Liver (tissue), 9 donors: ENCODE data around the gene CADM3. TPM values are rescaled to one million over a fixed set of nuclear protein-coding genes. Genes with fewer than 3 reads are reported as not detected.

Experiments used
- DNase-seq: peaks from one replicate; pipeline ENCODE4 v3.0.0-alpha.2; 2017; ENCODE audit warnings: low spot score
- H3K27ac ChIP-seq, 2 donors: one replicate each; pipeline ENCODE4 v1.7.0; 2013; ENCODE audit warnings: inconsistent platforms in 2 of 2, low read length in 2 of 2, control low read depth in 1 of 2, low read depth in 1 of 2, mild to moderate bottlenecking in 1 of 2
- H3K27me3 ChIP-seq, 4 donors: one replicate each; pipeline versions ENCODE4 v1.6.1 to v1.7.0; 2013; ENCODE audit warnings: low read length in 3 of 4, inconsistent platforms in 1 of 4, mild to moderate bottlenecking in 1 of 4, moderate library complexity in 1 of 4; ENCODE audit not compliant: control insufficient read depth in 4 of 4, insufficient read depth in 4 of 4
- H3K36me3 ChIP-seq, 4 donors: one replicate each; pipeline versions ENCODE4 v1.6.1 to v1.7.0; 2013; ENCODE audit warnings: low read length in 3 of 4, mild to moderate bottlenecking in 3 of 4, low read depth in 1 of 4, moderate library complexity in 1 of 4; ENCODE audit not compliant: control insufficient read depth in 4 of 4, insufficient read depth in 3 of 4
- H3K4me1 ChIP-seq, 4 donors: one replicate each; pipeline versions ENCODE4 v1.6.1 to v1.7.0; 2013; ENCODE audit warnings: low read length in 3 of 4, mild to moderate bottlenecking in 3 of 4, moderate library complexity in 1 of 4; ENCODE audit not compliant: control insufficient read depth in 4 of 4, insufficient read depth in 4 of 4
- H3K4me3 ChIP-seq, 3 donors: one replicate each; pipeline versions ENCODE4 v1.6.1 to v1.7.0; 2013; ENCODE audit warnings: low read length in 3 of 3, control low read depth in 1 of 3, low read depth in 1 of 3, mild to moderate bottlenecking in 1 of 3
- H3K9ac ChIP-seq, 2 donors: one replicate each; pipeline ENCODE4 v1.7.0; 2013; ENCODE audit warnings: low read length in 2 of 2, mild to moderate bottlenecking in 2 of 2, moderate library complexity in 2 of 2, control low read depth in 1 of 2, low read depth in 1 of 2
- H3K9me3 ChIP-seq, 4 donors: one replicate each; pipeline versions ENCODE4 v1.6.1 to v1.7.0; 2013; ENCODE audit warnings: low read length in 3 of 4; ENCODE audit not compliant: control insufficient read depth in 4 of 4
- EGR1 ChIP-seq, 2 donors: IDR thresholded peaks; 2 replicates each; pipeline ENCODE4 v1.6.1; 2016 to 2018; ENCODE audit warnings: antibody characterized with exemption in 2 of 2, low read depth in 2 of 2
- FOXA1 ChIP-seq: IDR thresholded peaks from 2 replicates; pipeline ENCODE4 v1.6.1; 2016; ENCODE audit warnings: antibody characterized with exemption
- FOXA2 ChIP-seq: IDR thresholded peaks from 2 replicates; pipeline ENCODE4 v1.6.1; 2016; ENCODE audit warnings: antibody characterized with exemption
- GABPA ChIP-seq, 2 donors: IDR thresholded peaks in 1 of 2; conservative IDR thresholded peaks in 1 of 2; 2 replicates each; pipeline ENCODE4 v1.6.1; 2016; ENCODE audit warnings: antibody characterized with exemption in 2 of 2, mild to moderate bottlenecking in 1 of 2, moderate library complexity in 1 of 2
- HNF4A ChIP-seq, 2 donors: conservative IDR thresholded peaks; 2 replicates each; pipeline ENCODE4 v1.6.1; 2016; ENCODE audit warnings: antibody characterized with exemption in 2 of 2, mild to moderate bottlenecking in 2 of 2
- HNF4G ChIP-seq: IDR thresholded peaks from 2 replicates; pipeline ENCODE4 v1.6.1; 2016; ENCODE audit warnings: antibody characterized with exemption
- JUND ChIP-seq, 2 donors: IDR thresholded peaks; 2 replicates each; pipeline ENCODE4 v1.6.1; 2016; ENCODE audit warnings: antibody characterized with exemption in 2 of 2
- NR2F2 ChIP-seq: IDR thresholded peaks from 2 replicates; pipeline ENCODE4 v1.6.1; 2016; ENCODE audit warnings: antibody characterized with exemption
- RAD21 ChIP-seq, 2 donors: IDR thresholded peaks; 2 replicates each; pipeline ENCODE4 v1.6.1; 2016; ENCODE audit warnings: antibody characterized with exemption in 2 of 2, mild to moderate bottlenecking in 2 of 2
- RXRA ChIP-seq, 2 donors: IDR thresholded peaks; 2 replicates each; pipeline ENCODE4 v1.6.1; 2017 to 2018; ENCODE audit warnings: antibody characterized with exemption in 2 of 2, mild to moderate bottlenecking in 1 of 2
- SP1 ChIP-seq: IDR thresholded peaks from 2 replicates; pipeline ENCODE4 v1.6.1; 2018; ENCODE audit warnings: antibody characterized with exemption, mild to moderate bottlenecking
- TAF1 ChIP-seq: conservative IDR thresholded peaks from 2 replicates; pipeline ENCODE4 v1.6.1; 2016; ENCODE audit warnings: antibody characterized with exemption, mild to moderate bottlenecking
- YY1 ChIP-seq: IDR thresholded peaks from 2 replicates; pipeline ENCODE4 v1.6.1; 2016; ENCODE audit warnings: antibody characterized with exemption, mild to moderate bottlenecking
- WGBS: extraction: QIAGEN DNeasy Blood & Tissue Kit; methylation state at CpG from one replicate; pipeline ENCODE4 v1.1.7; 2013; 5-methylcytosine and 5-hydroxymethylcytosine counted together
- polyA plus RNA-seq, 2 donors: library from polyadenylated mRNA; stranded (reverse) in 1 of 2; unstranded in 1 of 2; fragments of 200-250 nt in 1 of 2; fragments of >200 nt in 1 of 2; fragmentation: Nextera tagmentation in 1 of 2; extraction: Ambion mirVana in 1 of 2; gene quantifications; one replicate each; pipeline versions ENCODE4 v1.2.1 to v1.2.3, GENCODE V29; 2013 to 2015
- total RNA-seq, 2 donors: library from RNA; depleted of rRNA; stranded (reverse); fragments of >200 nt; gene quantifications; one replicate each; pipeline ENCODE4 v1.2.3, GENCODE V29; 2014
- TF ChIP-seq, protein P1 (sequence below): IDR thresholded peaks from 2 replicates; pipeline ENCODE4 v1.6.1; 2016; ENCODE audit warnings: antibody characterized with exemption
- TF ChIP-seq, protein P2 (sequence below): fragments of 150-350 bp; IDR thresholded peaks from 2 replicates; pipeline ENCODE4 v1.5.1; 2017; ENCODE audit warnings: improper control_type of control experiment, low read depth, low read length; ENCODE audit not compliant: missing input control
- TF ChIP-seq, protein P3 (sequence below): IDR thresholded peaks from 2 replicates; pipeline ENCODE4 v1.6.1; 2016; ENCODE audit warnings: antibody characterized with exemption
- TF ChIP-seq, protein P4 (sequence below): IDR thresholded peaks from 2 replicates; pipeline ENCODE4 v1.6.1; 2016; ENCODE audit warnings: antibody characterized with exemption
- TF ChIP-seq, protein P5 (sequence below): IDR thresholded peaks from 2 replicates; pipeline ENCODE4 v1.6.1; 2016; ENCODE audit warnings: antibody characterized with exemption, mild to moderate bottlenecking
- donor health status: healthy.
- donor health status: healthy.
- donor health status: healthy.
- donor health status: healthy.
- donor health status: healthy.

The CADM3 gene
- total and polyA plus RNA-seq, 4 donors, result 0.14 to 0.25 (median 0.16) TPM

DNA sequence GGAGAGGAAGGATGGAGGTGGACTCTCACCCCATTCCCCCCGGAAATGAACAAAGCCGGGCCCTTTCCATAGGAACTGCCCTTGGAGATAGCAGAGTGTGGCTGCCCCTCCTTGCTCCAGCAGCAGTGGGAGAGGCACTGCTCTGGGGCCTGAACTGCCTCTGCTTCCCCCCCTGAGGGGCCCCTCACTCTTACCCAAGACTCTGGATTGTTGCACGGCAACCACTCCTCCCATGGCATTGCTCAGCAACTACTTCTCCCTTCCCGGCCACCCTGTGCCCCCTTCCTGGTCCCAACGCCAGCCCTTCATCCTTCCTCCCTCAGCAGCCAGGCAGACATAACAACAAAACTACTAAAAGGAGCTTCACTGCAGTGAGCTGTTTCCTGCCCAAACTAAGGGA, 30.2 kb downstream of the CADM3 start:
- H3K27ac ChIP-seq, result no peak overlapping the region
- H3K36me3 ChIP-seq, result no peaks in the 10 kb centered on the region
- H3K4me1 ChIP-seq, result no peaks in the 10 kb centered on the region
- 49% methylated on average over 5 of the region's 5 CpGs for WGBS
- H3K27me3 ChIP-seq, result no peaks in the 10 kb centered on the region
- H3K9me3 ChIP-seq, result no peaks in the 10 kb centered on the region
- no peak for TF ChIP-seq EGR1 (IDR thresholded peaks at IDR 0.05; ENCODE audit: low read depth in 2 of 2)
- no peak for TF ChIP-seq SP1
- no peak for TF ChIP-seq FOXA1
- no peak for TF ChIP-seq RAD21 (IDR thresholded peaks at IDR 0.05)
- no peak for TF ChIP-seq NR2F2
- no peak for TF ChIP-seq FOXA2
- TF ChIP-seq HNF4G, result no peak
- TF ChIP-seq, protein P1, sequence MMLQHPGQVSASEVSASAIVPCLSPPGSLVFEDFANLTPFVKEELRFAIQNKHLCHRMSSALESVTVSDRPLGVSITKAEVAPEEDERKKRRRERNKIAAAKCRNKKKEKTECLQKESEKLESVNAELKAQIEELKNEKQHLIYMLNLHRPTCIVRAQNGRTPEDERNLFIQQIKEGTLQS, result no peak
- TF ChIP-seq, protein P2, sequence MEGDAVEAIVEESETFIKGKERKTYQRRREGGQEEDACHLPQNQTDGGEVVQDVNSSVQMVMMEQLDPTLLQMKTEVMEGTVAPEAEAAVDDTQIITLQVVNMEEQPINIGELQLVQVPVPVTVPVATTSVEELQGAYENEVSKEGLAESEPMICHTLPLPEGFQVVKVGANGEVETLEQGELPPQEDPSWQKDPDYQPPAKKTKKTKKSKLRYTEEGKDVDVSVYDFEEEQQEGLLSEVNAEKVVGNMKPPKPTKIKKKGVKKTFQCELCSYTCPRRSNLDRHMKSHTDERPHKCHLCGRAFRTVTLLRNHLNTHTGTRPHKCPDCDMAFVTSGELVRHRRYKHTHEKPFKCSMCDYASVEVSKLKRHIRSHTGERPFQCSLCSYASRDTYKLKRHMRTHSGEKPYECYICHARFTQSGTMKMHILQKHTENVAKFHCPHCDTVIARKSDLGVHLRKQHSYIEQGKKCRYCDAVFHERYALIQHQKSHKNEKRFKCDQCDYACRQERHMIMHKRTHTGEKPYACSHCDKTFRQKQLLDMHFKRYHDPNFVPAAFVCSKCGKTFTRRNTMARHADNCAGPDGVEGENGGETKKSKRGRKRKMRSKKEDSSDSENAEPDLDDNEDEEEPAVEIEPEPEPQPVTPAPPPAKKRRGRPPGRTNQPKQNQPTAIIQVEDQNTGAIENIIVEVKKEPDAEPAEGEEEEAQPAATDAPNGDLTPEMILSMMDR, result no peak
- TF ChIP-seq, protein P3, sequence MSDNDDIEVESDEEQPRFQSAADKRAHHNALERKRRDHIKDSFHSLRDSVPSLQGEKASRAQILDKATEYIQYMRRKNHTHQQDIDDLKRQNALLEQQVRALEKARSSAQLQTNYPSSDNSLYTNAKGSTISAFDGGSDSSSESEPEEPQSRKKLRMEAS, result no peak
- no peak for TF ChIP-seq RXRA (IDR thresholded peaks at IDR 0.05)
- TF ChIP-seq HNF4A (conservative IDR thresholded peaks at IDR 0.05), result no peak
- TF ChIP-seq, protein P4, sequence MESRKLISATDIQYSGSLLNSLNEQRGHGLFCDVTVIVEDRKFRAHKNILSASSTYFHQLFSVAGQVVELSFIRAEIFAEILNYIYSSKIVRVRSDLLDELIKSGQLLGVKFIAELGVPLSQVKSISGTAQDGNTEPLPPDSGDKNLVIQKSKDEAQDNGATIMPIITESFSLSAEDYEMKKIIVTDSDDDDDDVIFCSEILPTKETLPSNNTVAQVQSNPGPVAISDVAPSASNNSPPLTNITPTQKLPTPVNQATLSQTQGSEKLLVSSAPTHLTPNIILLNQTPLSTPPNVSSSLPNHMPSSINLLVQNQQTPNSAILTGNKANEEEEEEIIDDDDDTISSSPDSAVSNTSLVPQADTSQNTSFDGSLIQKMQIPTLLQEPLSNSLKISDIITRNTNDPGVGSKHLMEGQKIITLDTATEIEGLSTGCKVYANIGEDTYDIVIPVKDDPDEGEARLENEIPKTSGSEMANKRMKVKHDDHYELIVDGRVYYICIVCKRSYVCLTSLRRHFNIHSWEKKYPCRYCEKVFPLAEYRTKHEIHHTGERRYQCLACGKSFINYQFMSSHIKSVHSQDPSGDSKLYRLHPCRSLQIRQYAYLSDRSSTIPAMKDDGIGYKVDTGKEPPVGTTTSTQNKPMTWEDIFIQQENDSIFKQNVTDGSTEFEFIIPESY, result no peak
- TF ChIP-seq YY1, result no peak
- TF ChIP-seq GABPA (IDR thresholded peaks at IDR 0.05 in 1 of 2, conservative IDR thresholded peaks at IDR 0.05 in 1 of 2), result no peak
- TF ChIP-seq, protein P5, sequence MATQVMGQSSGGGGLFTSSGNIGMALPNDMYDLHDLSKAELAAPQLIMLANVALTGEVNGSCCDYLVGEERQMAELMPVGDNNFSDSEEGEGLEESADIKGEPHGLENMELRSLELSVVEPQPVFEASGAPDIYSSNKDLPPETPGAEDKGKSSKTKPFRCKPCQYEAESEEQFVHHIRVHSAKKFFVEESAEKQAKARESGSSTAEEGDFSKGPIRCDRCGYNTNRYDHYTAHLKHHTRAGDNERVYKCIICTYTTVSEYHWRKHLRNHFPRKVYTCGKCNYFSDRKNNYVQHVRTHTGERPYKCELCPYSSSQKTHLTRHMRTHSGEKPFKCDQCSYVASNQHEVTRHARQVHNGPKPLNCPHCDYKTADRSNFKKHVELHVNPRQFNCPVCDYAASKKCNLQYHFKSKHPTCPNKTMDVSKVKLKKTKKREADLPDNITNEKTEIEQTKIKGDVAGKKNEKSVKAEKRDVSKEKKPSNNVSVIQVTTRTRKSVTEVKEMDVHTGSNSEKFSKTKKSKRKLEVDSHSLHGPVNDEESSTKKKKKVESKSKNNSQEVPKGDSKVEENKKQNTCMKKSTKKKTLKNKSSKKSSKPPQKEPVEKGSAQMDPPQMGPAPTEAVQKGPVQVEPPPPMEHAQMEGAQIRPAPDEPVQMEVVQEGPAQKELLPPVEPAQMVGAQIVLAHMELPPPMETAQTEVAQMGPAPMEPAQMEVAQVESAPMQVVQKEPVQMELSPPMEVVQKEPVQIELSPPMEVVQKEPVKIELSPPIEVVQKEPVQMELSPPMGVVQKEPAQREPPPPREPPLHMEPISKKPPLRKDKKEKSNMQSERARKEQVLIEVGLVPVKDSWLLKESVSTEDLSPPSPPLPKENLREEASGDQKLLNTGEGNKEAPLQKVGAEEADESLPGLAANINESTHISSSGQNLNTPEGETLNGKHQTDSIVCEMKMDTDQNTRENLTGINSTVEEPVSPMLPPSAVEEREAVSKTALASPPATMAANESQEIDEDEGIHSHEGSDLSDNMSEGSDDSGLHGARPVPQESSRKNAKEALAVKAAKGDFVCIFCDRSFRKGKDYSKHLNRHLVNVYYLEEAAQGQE, result no peak
- TF ChIP-seq TAF1, result no peak
- no peak overlapping the region for H3K9ac ChIP-seq
- no peak for DNase-seq
- no peak overlapping the region for H3K4me3 ChIP-seq

DNA sequence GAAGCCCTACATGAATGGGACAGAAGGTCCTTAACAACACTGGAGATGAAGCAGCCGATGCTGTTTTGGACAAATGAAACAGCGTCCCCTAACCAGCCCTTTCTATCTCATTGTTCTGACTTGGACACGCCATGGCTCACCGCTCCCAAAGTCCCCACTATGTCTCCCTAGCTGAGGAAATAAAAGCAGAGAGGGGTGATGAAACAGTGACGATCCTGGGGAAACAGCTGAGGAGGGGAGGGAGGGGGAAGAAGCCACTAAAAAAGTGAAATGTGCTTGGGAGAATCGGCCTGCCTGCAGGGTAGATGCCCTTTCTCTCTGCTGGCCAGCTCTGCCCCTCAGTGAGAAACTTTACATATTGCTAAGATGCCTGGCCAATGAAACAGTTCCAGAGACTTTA, 32.2 kb downstream of the CADM3 start:
- H3K27ac ChIP-seq, result no peak overlapping the region
- TF ChIP-seq YY1, result no peak
- TF ChIP-seq, protein P4, result no peak
- no peak for TF ChIP-seq JUND (IDR thresholded peaks at IDR 0.05)
- no peak overlapping the region for H3K4me3 ChIP-seq
- H3K9ac ChIP-seq, result no peak overlapping the region
- 72% methylated on average over 6 of the region's 6 CpGs for WGBS
- no peaks in the 10 kb centered on the region for H3K9me3 ChIP-seq
- no peaks in the 10 kb centered on the region for H3K27me3 ChIP-seq
- no peaks in the 10 kb centered on the region for H3K36me3 ChIP-seq
- H3K4me1 ChIP-seq, result no peaks in the 10 kb centered on the region
- DNase-seq, result no peak
